GM10847 (cell line): Measurements from ENCODE around the gene ATP13A2.

Experiments
- POLR2A ChIP-seq: IDR thresholded peaks from 2 replicates; pipeline ENCODE4 v1.6.1; 2011; ENCODE audit not compliant: insufficient read length; ENCODE audit errors: extremely low read depth

ATP13A2 gene

DNA sequence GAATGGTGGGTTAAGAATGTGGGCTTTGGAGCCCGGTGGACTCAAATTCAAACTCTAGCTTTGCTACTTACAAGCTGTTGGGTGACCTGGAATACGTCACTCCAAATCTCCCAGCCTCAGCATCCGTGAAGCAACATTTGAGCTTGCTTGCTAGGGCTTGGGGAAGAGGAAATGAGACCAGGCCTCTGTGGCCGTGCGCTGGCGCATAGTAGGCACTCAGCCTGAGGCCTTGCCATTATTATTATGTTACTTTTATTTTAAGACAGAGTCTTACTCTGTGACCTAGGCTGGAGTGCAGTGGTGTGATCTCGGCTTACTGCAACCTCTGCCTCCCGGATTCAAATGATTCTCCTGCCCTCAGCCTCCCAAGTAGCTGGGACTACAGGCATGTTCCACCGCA lies 19.1 kb downstream of the ATP13A2 start:
- no peak for TF ChIP-seq POLR2A

DNA sequence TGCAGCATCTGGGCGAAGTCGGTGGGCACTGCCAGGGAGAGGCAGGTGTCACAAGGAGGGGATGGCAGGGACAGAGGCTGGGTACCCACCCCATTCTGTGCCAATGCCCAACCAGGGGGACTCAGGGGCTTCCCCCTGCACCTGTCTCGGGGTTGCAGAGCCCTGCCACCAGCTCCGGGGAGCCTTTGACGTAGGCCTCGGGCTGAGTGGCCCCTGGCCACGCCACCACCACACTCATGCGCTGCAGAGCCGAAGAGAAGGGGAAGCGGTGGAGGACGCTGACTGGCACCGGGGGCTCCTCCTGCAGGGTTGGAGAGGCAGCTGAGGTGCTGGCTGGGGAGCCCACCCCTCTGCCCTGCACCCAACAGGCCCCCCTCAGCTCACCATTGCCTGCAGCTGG lies 19.6 kb downstream of the ATP13A2 start:
- TF ChIP-seq POLR2A = no peak

GRCh38 chr1:16991571-16991970 lies 20.2 kb downstream of the ATP13A2 start:
- no peak for TF ChIP-seq POLR2A

- no peak for TF ChIP-seq POLR2A
Measured at GRCh38 chr1:16989676-16990391, 21.9 kb downstream of the ATP13A2 start.

GRCh38 chr1:16988210-16988609 lies 23.5 kb downstream of the ATP13A2 start:
- no peak for TF ChIP-seq POLR2A

DNA sequence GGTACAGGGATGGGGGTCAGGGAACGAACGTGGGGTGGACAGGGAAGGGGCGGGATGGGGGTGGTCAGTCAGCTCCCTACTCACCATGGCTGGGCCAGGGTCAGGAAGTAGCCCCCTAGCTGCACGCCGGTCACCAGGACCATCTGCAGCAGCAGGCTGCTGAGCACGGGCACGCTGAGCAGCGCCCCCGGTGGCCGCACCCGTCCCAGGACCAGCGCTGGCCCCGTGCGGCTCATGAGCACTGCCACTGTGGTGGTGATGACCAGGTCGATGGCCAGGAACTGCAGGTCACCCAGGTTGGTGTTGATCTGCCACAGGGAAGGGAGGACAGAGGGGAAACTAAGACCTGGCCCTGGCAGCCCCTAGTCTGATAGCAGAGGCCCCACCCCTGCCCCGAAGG lies 24.8 kb downstream of the ATP13A2 start:
- TF ChIP-seq POLR2A = no peak

DNA sequence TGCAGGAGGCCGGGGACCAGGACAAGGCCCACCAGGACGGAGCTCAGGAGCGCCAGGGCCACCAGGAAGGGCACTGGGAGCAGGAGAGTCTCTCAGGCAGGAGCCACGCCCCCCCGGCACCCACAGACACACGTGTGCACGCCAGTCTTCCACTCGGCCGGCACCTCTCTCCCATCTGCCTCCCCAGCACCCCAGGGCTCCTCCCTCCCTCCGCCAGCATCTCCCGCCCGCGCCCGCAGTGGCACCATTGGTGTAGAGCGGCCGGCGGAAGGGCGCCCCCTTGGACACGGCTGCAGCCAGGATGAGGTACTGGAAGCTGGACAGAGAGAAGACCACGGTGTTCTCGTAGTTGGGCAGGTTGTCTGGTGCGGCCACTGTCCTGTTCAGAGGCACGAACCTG lies 25.2 kb downstream of the ATP13A2 start:
- TF ChIP-seq POLR2A = no peak

GRCh38 chr1:16986113-16986512 lies 25.6 kb downstream of the ATP13A2 start:
- no peak for TF ChIP-seq POLR2A

DNA sequence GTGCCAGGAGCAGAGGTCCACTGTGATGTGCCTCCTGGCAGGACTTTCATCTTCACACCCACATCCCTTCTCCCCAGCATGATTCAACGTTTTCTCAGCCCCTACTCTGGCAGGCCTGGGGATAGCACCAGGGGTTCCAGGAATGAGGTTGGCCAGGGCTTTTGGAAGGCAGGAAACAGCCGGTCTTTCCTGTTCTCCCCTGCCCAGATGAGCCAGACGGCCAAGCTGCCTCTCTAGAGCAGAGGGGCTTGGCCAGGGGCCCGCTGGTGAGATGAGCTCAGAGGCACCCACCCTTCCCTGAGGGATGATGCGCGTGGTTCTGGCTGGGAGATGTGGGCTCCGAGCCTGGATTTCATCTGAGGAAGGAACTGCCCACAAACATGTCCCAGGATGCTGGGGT lies 27.0 kb downstream of the ATP13A2 start:
- no peak for TF ChIP-seq POLR2A

DNA sequence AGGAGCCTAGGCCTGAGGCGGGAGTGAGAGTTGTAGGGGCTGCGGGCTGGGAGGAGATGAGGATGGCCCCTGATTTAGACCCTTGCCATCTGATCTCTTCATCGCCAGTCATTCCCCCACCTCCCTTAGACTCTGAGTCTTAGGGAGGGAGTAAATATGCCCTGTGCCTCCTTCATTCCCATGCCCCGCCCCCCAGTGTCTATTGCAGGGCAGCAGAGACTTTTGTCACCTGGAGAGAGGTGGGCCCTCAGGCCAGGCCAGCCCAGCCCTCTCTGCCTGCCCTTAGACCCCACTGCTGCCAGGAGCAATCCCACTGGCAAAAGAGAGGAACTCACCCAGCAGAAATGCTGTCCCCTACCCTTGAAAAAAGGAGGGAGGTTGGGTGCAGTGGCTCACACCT lies 28.1 kb downstream of the ATP13A2 start:
- no peak for TF ChIP-seq POLR2A

DNA sequence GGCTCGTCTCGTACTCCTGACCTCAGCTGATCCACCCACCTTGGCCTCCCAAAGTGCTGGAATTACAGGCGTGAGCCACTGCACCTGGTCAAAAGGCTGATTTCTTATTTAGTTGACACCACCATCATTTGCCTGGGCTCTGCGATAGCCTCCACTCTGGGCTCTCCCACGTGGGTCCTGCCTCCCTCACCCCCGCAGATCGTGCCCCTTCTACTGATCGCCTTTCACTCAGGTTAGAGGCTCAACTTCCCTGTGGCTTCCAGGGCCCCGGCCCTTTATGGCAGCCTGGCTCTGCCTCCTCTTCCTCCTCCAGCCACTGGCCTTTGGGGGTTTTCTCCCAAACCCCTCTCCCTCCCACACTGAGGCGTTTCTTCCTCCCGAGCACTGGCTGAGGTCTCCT lies 28.8 kb downstream of the ATP13A2 start:
- TF ChIP-seq POLR2A = no peak

GRCh38 chr1:16981269-16981849 lies 30.4 kb downstream of the ATP13A2 start:
- TF ChIP-seq POLR2A = no peak

DNA sequence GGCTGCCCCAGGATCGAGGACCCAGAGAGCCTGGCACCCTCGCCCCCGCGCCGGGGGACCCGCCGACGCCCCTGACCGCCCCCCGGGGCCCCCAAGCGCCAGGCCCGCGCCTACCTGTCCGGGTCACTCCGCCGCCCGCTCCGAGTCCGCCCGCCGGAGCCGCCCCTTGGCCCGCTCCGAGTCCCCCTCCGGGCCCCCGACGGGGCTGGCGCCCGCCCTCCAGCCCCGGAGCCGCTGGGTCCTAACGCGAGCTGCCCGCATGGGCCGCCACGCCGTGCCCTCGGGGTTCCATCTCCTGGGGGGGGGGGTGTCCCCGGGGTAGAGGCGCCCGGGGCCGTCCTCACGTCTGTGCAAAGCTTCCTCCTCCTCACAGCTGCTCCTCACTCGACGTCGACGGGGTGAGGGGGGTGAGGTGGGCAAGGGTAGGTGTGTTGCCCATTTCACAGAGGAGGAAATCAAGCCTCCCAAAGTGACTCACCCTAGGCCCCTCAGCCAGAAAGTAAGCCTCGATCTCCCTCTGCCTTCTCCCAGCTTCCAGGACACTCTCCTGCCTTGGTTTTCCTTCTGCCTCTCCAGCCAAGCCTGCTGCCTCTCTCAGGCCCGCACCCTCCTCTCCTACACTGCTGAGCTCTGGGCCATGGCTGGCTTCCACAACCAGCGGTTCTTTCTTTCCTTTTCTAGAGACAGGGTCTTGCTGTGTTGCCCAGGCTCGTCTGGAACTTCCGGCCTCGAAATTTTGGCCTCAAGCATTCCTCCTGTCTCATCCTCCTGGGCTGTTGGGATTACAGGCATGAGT lies 31.1 kb downstream of the ATP13A2 start, which contains the start of gene MFAP2:
TSS of gene MFAP2 (minus strand) at position 148 of the 796 bp plus-strand sequence. CDS start 2,347 bp downstream, outside the sequence.
- TF ChIP-seq POLR2A = no peak

- TF ChIP-seq POLR2A = no peak
Measured at GRCh38 chr1:16979475-16980327, 32.0 kb downstream of the ATP13A2 start.
